GM21367 (cell line): ENCODE measurements around the gene SPA17.

Experiments
- ATAC-seq: cut with Tn5 transposase; IDR thresholded peaks from one replicate; pipeline ENCODE4 v1.9.1; 2021; ENCODE audit not compliant: unreplicated experiment

SPA17 gene

GRCh38 chr11:124673333-124674167 lies at the start of gene SPA17, which contains the start of gene SIAE:
SPA17 (plus strand) TSS chr11:124673904; CDS start chr11:124675265, 1,361 bp downstream.
SIAE (minus strand) TSS chr11:124673739; CDS start chr11:124673708, 31 bp downstream.
- ATAC-seq, result peak; percentile 91

GRCh38 chr11:124625504-124626168 lies 48.1 kb upstream of the SPA17 start:
- no peak for ATAC-seq

- no peak for ATAC-seq
Measured at GRCh38 chr11:124627546-124627945, 46.2 kb upstream of the SPA17 start.

- ATAC-seq, result no peak
Measured at GRCh38 chr11:124629961-124630360, 43.7 kb upstream of the SPA17 start.

GRCh38 chr11:124633355-124633754 lies 40.3 kb upstream of the SPA17 start:
- no peak for ATAC-seq

- ATAC-seq, result no peak
Measured at GRCh38 chr11:124635932-124636331, 37.8 kb upstream of the SPA17 start.

- ATAC-seq, result no peak
Measured at GRCh38 chr11:124638500-124638899, 35.2 kb upstream of the SPA17 start.

GRCh38 chr11:124639186-124639585 lies 34.5 kb upstream of the SPA17 start:
- no peak for ATAC-seq

GRCh38 chr11:124640666-124641065 lies 33.0 kb upstream of the SPA17 start:
- ATAC-seq, result no peak

GRCh38 chr11:124642628-124643027 lies 31.1 kb upstream of the SPA17 start:
- no peak for ATAC-seq

- no peak for ATAC-seq
Measured at GRCh38 chr11:124643042-124643604, 30.6 kb upstream of the SPA17 start.

GRCh38 chr11:124643605-124644425 lies 29.9 kb upstream of the SPA17 start:
- no peak for ATAC-seq

GRCh38 chr11:124644426-124645280 lies 29.1 kb upstream of the SPA17 start:
- ATAC-seq, result peak; percentile 60

- ATAC-seq, result no peak
Measured at GRCh38 chr11:124646148-124646547, 27.6 kb upstream of the SPA17 start.

GRCh38 chr11:124648610-124649009 lies 25.1 kb upstream of the SPA17 start:
- no peak for ATAC-seq

GRCh38 chr11:124656774-124657630 lies 16.7 kb upstream of the SPA17 start:
- no peak for ATAC-seq

GRCh38 chr11:124657904-124658303 lies 15.8 kb upstream of the SPA17 start:
- no peak for ATAC-seq

GRCh38 chr11:124658501-124658900 lies 15.2 kb upstream of the SPA17 start:
- ATAC-seq, result no peak

GRCh38 chr11:124658986-124659385 lies 14.7 kb upstream of the SPA17 start:
- no peak for ATAC-seq
